Subcutaneous adipose tissue (tissue), 4 donors: ENCODE data around the gene KPNA3. TPM values are rescaled to one million over a fixed set of nuclear protein-coding genes. Genes with fewer than 3 reads are reported as not detected.

Source experiments
- total RNA-seq, 4 donors: library from RNA; depleted of rRNA; stranded (reverse); fragments of >200 nt; gene quantifications; one replicate each; pipeline ENCODE4 v1.1.0, GENCODE V29; 2016
- TF ChIP-seq, protein P1 (sequence below): fragments of 450-650 bp; IDR thresholded peaks from one replicate; pipeline ENCODE4 v1.5.1; 2016; ENCODE audit warnings: low read depth, mild to moderate bottlenecking, control low read depth, antibody characterized with exemption, moderate library complexity

The KPNA3 gene
- total RNA-seq, 4 donors from 2014 or later: 24.1 to 54.0 (median 32.0) TPM

DNA sequence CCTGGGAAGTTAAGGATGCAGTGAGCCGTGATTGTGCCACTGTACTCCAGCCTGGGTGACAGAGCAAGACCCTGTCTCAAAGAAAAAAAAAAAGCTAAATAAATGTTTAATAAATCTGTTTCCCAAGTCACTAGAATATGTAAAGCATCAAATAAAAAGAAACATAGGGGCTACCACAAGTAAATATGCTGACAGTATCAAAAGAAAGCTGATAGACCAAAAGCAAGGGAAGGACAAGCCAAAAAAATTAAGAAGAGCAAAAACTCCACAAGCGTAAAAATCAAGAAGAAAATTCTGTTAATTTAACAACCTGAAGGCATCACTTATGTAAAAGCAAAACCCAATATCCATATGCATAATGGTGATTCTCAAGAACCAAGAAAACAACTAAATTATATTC lies 9.7 kb downstream of the KPNA3 start:
- TF ChIP-seq, protein P1, sequence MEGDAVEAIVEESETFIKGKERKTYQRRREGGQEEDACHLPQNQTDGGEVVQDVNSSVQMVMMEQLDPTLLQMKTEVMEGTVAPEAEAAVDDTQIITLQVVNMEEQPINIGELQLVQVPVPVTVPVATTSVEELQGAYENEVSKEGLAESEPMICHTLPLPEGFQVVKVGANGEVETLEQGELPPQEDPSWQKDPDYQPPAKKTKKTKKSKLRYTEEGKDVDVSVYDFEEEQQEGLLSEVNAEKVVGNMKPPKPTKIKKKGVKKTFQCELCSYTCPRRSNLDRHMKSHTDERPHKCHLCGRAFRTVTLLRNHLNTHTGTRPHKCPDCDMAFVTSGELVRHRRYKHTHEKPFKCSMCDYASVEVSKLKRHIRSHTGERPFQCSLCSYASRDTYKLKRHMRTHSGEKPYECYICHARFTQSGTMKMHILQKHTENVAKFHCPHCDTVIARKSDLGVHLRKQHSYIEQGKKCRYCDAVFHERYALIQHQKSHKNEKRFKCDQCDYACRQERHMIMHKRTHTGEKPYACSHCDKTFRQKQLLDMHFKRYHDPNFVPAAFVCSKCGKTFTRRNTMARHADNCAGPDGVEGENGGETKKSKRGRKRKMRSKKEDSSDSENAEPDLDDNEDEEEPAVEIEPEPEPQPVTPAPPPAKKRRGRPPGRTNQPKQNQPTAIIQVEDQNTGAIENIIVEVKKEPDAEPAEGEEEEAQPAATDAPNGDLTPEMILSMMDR: no peak

DNA sequence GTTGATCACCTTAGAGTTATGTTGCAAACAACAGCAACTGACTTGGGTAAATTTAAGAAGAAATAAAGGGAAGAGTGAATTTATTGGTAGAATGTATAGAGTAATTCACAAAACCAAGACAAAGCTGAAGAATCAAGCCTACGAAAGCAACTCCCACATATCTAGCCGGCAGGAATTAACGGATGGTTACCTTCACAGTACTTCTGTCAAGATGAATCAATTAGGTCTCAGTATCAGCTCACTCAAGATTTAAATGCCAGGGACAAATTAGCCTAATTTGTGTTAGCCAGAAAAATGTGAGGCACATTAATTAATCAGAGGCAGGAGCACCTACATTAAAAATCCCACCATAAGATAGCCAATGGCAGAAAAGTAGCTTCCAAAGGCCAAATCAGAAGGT lies 10.7 kb downstream of the KPNA3 start:
- TF ChIP-seq, protein P1: no peak

DNA sequence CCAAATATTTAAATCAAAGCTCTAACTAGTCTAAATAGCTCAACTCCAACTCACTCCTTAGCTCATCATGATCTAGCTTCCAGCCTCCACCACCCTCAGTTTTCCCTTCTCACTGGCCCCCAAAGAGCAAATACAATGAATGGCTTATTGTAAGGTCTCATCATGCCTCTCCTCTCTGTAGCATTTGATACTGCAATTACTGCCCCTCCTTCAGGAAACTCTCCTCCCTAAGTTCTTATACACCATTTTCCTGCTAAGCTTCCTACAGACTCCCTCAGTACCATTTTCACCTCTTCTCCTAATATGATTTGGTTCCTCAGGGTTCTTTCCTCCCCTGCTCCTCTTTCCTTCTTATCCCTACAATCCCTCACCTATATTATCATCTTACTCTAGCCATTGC lies 12.8 kb downstream of the KPNA3 start:
- TF ChIP-seq, protein P1: no peak

DNA sequence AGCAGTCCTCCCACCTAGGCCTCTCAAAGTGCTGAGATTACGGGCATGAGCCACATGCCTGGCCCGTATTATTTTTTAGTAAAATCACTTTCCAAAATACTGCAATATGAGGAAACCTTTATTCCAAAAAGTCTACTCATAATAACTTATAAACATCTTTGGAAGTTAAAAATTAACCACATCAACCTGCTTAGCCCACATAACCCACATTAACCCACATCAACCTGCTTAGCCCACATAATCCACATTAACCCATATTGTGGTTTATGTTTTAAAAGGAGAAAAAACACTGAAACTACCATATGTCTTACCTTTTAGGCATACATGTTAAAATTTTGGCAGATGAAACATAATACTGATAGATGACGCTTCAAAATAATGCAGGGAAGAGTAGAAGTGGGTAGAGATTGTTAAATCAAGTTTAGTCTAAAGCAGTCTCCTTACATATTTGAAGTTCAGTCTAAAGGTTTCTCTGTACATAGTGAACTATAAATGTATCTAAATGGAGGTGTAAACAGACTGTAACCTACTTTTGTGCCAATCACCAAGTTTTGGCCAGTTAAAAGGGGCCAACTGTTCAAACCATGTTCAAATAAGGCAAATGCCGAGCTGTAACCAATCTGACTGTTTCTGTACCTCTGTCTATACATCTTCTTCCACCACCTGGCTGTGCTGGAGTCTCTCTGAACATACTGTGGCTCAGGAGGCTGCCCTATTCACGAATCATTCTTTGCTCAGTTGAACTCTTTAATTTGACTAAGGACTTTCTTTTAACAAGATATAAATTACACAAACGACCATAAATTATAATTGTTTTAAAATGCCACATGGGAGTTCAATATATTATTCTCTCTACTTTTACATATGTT lies 14.5 kb downstream of the KPNA3 start:
- TF ChIP-seq, protein P1: no peak

DNA sequence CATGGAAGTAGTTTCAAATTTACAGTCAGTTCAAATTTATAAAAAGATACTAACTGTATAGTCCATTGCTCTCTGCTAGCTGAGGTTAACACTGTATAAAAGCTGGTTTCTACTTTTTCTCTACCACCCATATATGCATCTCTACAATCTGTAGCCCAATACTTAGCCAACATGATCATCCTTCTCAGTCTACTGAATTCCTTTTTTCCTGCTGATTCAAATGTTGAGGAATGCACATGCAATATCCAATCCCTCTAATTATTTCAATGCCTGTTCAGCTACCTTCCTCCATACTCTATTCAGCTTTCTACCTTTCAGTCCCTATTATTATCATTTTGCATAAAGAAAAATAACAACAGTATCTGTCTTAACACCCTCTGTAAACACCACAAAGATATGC lies 15.6 kb downstream of the KPNA3 start:
- TF ChIP-seq, protein P1: no peak

DNA sequence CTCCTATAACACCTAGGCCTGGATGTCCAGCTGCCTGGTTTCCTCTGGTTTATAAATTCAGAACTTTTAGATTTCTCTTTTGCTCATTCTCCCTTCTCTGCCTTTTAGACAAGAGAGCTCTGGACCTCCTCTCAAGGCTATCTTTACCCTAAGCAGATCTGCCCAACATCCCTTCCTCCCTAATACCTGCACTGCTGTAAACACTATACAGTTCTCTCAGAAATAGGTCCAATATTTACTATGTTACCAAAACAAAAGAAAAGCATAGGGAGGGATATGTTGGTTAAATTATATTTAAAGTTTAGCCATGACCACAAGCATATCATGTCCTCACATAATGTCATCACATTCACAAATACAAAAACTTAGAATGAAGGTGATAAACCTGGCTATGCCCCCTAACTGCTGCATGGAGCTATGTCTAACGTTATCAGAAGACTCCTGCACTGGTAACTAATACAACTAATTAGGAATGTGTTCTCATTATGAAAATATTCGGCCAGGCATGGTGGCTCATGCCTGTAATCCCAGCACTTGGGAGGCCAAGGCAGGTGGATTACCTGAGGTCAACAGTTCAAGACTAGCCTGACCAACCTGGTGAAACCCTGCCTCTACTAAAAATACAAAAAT lies 18.0 kb downstream of the KPNA3 start:
- TF ChIP-seq, protein P1: no peak

DNA sequence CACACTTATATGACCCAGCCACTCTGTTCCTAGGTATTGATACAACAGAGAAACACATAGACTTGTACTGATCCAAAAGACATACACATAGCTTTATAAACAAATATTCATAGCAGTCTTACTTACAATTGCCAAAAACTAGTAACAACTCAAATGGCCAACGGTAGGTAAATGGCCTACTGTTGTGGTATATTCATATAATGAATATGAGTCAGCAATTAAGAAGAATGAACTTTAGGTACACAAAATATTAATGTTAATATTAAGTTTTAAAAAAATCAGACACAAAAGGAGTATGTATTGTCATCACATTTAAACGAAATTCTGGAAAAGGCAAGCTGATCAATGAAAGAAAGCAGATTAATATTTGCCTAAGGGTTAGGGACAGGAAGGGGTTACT lies 19.7 kb downstream of the KPNA3 start:
- TF ChIP-seq, protein P1: no peak
